Cardiac muscle cell (in vitro differentiated cells and primary cell): ENCODE measurements around the gene TBC1D5. TPM values are rescaled to one million over a fixed set of nuclear protein-coding genes. Genes with fewer than 3 reads are reported as not detected.
A peak's percentile ranks its signal among the peaks of the same experiment; 100 is the strongest.

Experiments
- DNase-seq, 2 donors: peaks; one replicate each; pipeline versions ENCODE4 v3.0.0 to v3.0.0-alpha.2; 2010 to 2017; ENCODE audit warnings: low read depth in 1 of 2, low spot score in 1 of 2
- H3K27ac ChIP-seq: fragments of 200-600 bp; sonication (generic); 2 replicates; pipeline ENCODE4 v1.5.1; 2016
- H3K27me3 ChIP-seq: fragments of 200-600 bp; sonication (generic); 2 replicates; pipeline ENCODE4 v1.6.0; 2016; ENCODE audit warnings: control low read depth
- H3K36me3 ChIP-seq: fragments of 200-600 bp; sonication (generic); 2 replicates; pipeline ENCODE4 v1.5.1; 2016; ENCODE audit warnings: control low read depth
- H3K4me1 ChIP-seq: fragments of 200-600 bp; sonication (generic); 2 replicates; pipeline ENCODE4 v1.8.1; 2017; ENCODE audit warnings: low read depth, mild to moderate bottlenecking, mixed run types
- H3K4me3 ChIP-seq: fragments of 200-600 bp; sonication (generic); 2 replicates; pipeline ENCODE4 v1.5.1; 2016; ENCODE audit warnings: mild to moderate bottlenecking
- H3K9me3 ChIP-seq: fragments of 200-600 bp; sonication (generic); 2 replicates; pipeline ENCODE4 v1.5.1; 2017; ENCODE audit warnings: low read depth, mild to moderate bottlenecking, control low read depth
- CTCF ChIP-seq: IDR thresholded peaks from 2 replicates; pipeline ENCODE4 v1.5.1; 2012; ENCODE audit warnings: low read depth, mild to moderate bottlenecking, low read length
- polyA plus RNA-seq: library from polyadenylated mRNA; unstranded; fragments of >200 nt; fragmentation: Nextera tagmentation; extraction: Ambion mirVana; gene quantifications from 2 replicates; pipeline ENCODE4 v1.2.1, GENCODE V29; 2016
- total RNA-seq: library from RNA; depleted of rRNA; stranded (reverse); fragments of >200 nt; gene quantifications from 2 replicates; pipeline ENCODE4 v1.2.3, GENCODE V29; 2016

The TBC1D5 gene
- total and polyA plus RNA-seq, 2 experiments from 2014 or later, result 34.5 to 66.6 TPM

- no peak for TF ChIP-seq CTCF
- Histone ChIP-seq H3K9me3 (no peaks in the 10 kb centered on the region), H3K36me3 (no peaks in the 10 kb centered on the region), H3K4me1 (peaks cover 21% of the 10 kb centered on the region), H3K27ac (no peak overlapping the region), H3K27me3 (no peaks in the 10 kb centered on the region), H3K4me3 (no peak overlapping the region)
- no peak for DNase-seq
Observed at GRCh38 chr3:17315897-17316296, 426.5 kb downstream of the TBC1D5 start.

- no peak for TF ChIP-seq CTCF
- Histone ChIP-seq H3K36me3 (no peaks in the 10 kb centered on the region), H3K27ac (peak overlapping the region; percentile 52), H3K9me3 (no peaks in the 10 kb centered on the region), H3K27me3 (no peaks in the 10 kb centered on the region), H3K4me1 (peaks cover 21% of the 10 kb centered on the region), H3K4me3 (no peak overlapping the region)
- DNase-seq, result no peak
Observed at GRCh38 chr3:17314171-17314570, 428.3 kb downstream of the TBC1D5 start.

- Histone ChIP-seq H3K9me3 (no peaks in the 10 kb centered on the region), H3K27ac (peak overlapping the region; percentile 52), H3K27me3 (no peaks in the 10 kb centered on the region), H3K4me1 (peaks cover 21% of the 10 kb centered on the region), H3K4me3 (no peak overlapping the region), H3K36me3 (no peaks in the 10 kb centered on the region)
- no peak for TF ChIP-seq CTCF
- no peak for DNase-seq
Observed at GRCh38 chr3:17313746-17314145, 428.7 kb downstream of the TBC1D5 start.

GRCh38 chr3:17310983-17311382 is 431.4 kb downstream of the TBC1D5 start:
- H3K9me3 ChIP-seq, result no peaks in the 10 kb centered on the region
- no peak for DNase-seq
- no peaks in the 10 kb centered on the region for H3K27me3 ChIP-seq
- no peak overlapping the region for H3K4me3 ChIP-seq
- H3K4me1 ChIP-seq, result peaks cover 21% of the 10 kb centered on the region
- TF ChIP-seq CTCF, result no peak
- peaks cover 10% of the 10 kb centered on the region for H3K36me3 ChIP-seq
- no peak overlapping the region for H3K27ac ChIP-seq

- Histone ChIP-seq H3K36me3 (peaks cover 10% of the 10 kb centered on the region), H3K27me3 (no peaks in the 10 kb centered on the region), H3K4me1 (peaks cover 5% of the 10 kb centered on the region), H3K9me3 (no peaks in the 10 kb centered on the region), H3K4me3 (no peak overlapping the region), H3K27ac (no peak overlapping the region)
- TF ChIP-seq CTCF, result no peak
- no peak for DNase-seq
Observed at GRCh38 chr3:17307887-17308286, 434.5 kb downstream of the TBC1D5 start.

- H3K9me3 ChIP-seq, result no peaks in the 10 kb centered on the region
- DNase-seq, result peak in 1 of 2 donors; percentile 11
- H3K27me3 ChIP-seq, result no peaks in the 10 kb centered on the region
- H3K27ac ChIP-seq, result no peak overlapping the region
- no peak overlapping the region for H3K4me3 ChIP-seq
- H3K36me3 ChIP-seq, result peaks cover 10% of the 10 kb centered on the region
- TF ChIP-seq CTCF, result no peak
- peaks cover under 1% of the 10 kb centered on the region for H3K4me1 ChIP-seq
Observed at GRCh38 chr3:17307482-17307881, 434.9 kb downstream of the TBC1D5 start.
